ENCODE results near the gene FBXO21. TPM values are rescaled to one million over a fixed set of nuclear protein-coding genes. Genes with fewer than 3 reads are reported as not detected.

Gene FBXO21
- total RNA-seq: 22.1 and 38.7 TPM in 2 replicates

GRCh38 chr12:117190210-117190781 is at the start of gene FBXO21:
Gene FBXO21 (minus strand): TSS chr12:117190470. CDS start chr12:117190456, 14 bp downstream.

Other genes with a start within 250 kb of the FBXO21 start
- gene TESC, start 91.1 kb downstream of the FBXO21 start, total RNA-seq: not detected in 2 replicates
- not detected in 2 replicates for gene NOS1, start 171.2 kb upstream of the FBXO21 start, total RNA-seq